ENCODE results near the gene CGB1.

CGB1 gene

GRCh38 chr19:48993175-48994034, 43.3 kb downstream of the CGB1 start, which contains the start of the genes GYS1 and RUVBL2:
Gene GYS1 (minus strand): TSS chr19:48993309. CDS start chr19:48993112, 197 bp downstream.
Gene RUVBL2 (plus strand): TSS chr19:48993887. CDS start chr19:48993912, 25 bp downstream.
- TF ChIP-seq GLIS3 (CRISPR knock-in tag; IDR thresholded peaks at IDR 0.05) = no peak
- TF ChIP-seq ISL1 (CRISPR knock-in tag; IDR thresholded peaks at IDR 0.05) = no peak
- TF ChIP-seq PPARA (CRISPR knock-in tag; IDR thresholded peaks at IDR 0.05; ENCODE audit: borderline replicate concordance) = no peak
- TF ChIP-seq, protein P1, sequence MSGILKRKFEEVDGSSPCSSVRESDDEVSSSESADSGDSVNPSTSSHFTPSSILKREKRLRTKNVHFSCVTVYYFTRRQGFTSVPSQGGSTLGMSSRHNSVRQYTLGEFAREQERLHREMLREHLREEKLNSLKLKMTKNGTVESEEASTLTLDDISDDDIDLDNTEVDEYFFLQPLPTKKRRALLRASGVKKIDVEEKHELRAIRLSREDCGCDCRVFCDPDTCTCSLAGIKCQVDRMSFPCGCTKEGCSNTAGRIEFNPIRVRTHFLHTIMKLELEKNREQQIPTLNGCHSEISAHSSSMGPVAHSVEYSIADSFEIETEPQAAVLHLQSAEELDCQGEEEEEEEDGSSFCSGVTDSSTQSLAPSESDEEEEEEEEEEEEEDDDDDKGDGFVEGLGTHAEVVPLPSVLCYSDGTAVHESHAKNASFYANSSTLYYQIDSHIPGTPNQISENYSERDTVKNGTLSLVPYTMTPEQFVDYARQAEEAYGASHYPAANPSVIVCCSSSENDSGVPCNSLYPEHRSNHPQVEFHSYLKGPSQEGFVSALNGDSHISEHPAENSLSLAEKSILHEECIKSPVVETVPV (CRISPR knock-in tag; IDR thresholded peaks at IDR 0.05) = no peak
- TF ChIP-seq, protein P2, sequence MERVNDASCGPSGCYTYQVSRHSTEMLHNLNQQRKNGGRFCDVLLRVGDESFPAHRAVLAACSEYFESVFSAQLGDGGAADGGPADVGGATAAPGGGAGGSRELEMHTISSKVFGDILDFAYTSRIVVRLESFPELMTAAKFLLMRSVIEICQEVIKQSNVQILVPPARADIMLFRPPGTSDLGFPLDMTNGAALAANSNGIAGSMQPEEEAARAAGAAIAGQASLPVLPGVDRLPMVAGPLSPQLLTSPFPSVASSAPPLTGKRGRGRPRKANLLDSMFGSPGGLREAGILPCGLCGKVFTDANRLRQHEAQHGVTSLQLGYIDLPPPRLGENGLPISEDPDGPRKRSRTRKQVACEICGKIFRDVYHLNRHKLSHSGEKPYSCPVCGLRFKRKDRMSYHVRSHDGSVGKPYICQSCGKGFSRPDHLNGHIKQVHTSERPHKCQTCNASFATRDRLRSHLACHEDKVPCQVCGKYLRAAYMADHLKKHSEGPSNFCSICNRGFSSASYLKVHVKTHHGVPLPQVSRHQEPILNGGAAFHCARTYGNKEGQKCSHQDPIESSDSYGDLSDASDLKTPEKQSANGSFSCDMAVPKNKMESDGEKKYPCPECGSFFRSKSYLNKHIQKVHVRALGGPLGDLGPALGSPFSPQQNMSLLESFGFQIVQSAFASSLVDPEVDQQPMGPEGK (CRISPR knock-in tag; IDR thresholded peaks at IDR 0.05; ENCODE audit: borderline replicate concordance) = no peak
- TF ChIP-seq, protein P3, sequence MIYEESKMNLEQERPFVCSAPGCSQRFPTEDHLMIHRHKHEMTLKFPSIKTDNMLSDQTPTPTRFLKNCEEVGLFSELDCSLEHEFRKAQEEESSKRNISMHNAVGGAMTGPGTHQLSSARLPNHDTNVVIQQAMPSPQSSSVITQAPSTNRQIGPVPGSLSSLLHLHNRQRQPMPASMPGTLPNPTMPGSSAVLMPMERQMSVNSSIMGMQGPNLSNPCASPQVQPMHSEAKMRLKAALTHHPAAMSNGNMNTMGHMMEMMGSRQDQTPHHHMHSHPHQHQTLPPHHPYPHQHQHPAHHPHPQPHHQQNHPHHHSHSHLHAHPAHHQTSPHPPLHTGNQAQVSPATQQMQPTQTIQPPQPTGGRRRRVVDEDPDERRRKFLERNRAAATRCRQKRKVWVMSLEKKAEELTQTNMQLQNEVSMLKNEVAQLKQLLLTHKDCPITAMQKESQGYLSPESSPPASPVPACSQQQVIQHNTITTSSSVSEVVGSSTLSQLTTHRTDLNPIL (CRISPR knock-in tag; IDR thresholded peaks at IDR 0.05; ENCODE audit: low read depth) = no peak
- no peak for TF ChIP-seq TOX (CRISPR knock-in tag; IDR thresholded peaks at IDR 0.05; ENCODE audit: borderline replicate concordance)
- TF ChIP-seq RARB (CRISPR knock-in tag; IDR thresholded peaks at IDR 0.05) = no peak
- no peak for TF ChIP-seq ZNF565 (CRISPR knock-in tag; conservative IDR thresholded peaks at IDR 0.05; ENCODE audit: low read depth)
- no peak for TF ChIP-seq OSR1 (CRISPR knock-in tag; IDR thresholded peaks at IDR 0.05)
- no peak for TF ChIP-seq CSDC2 (CRISPR knock-in tag; IDR thresholded peaks at IDR 0.05)
- no peak for TF ChIP-seq ZFP3 (CRISPR knock-in tag; IDR thresholded peaks at IDR 0.05)
- no peak for TF ChIP-seq SNAI2 (CRISPR knock-in tag; IDR thresholded peaks at IDR 0.05)
- no peak for TF ChIP-seq ZC3H10 (CRISPR knock-in tag; IDR thresholded peaks at IDR 0.05)
- TF ChIP-seq ESRRG (CRISPR knock-in tag; IDR thresholded peaks at IDR 0.05) = no peak
- ATAC-seq = peak; percentile 92

DNA sequence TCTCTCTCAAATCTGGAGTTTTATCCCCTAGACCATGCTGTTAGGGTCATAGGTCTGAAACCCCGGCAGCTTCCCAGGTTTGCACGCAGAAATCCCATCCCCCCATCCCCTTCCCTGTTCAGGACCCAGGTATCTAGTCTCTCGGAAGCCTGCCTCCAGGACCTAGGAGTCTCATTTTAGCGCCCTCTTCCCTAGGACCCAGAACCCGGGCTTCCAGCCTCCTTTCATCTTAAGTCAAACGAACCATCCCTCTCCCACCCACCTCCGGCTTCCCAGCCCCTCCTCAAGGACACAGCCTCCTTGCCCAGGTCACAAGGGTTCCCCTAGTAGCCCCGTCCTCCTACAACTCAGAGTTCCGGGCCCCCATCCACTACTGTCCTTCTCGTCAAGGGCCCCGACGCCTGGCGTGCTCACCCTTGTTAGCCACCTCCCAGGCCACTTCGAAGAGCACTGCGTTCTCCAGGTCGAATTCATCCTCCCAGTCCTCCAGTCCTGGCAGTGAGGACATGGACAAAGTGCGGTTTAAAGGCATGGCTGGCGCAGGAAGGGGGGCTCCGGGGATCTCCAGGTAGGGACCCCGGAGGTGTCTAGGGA, 44.0 kb downstream of the CGB1 start:
- ATAC-seq = peak; percentile 3
- TF ChIP-seq ZFP30 (CRISPR knock-in tag; IDR thresholded peaks at IDR 0.05) (no peak), GLIS3 (CRISPR knock-in tag; IDR thresholded peaks at IDR 0.05) (no peak), ZNF70 (CRISPR knock-in tag; IDR thresholded peaks at IDR 0.05) (no peak), PPARA (CRISPR knock-in tag; IDR thresholded peaks at IDR 0.05; ENCODE audit: borderline replicate concordance) (no peak), BACH2 (CRISPR knock-in tag; IDR thresholded peaks at IDR 0.05; ENCODE audit: borderline replicate concordance) (no peak), ISL1 (CRISPR knock-in tag; IDR thresholded peaks at IDR 0.05) (no peak), RARB (CRISPR knock-in tag; IDR thresholded peaks at IDR 0.05) (no peak), CSDC2 (CRISPR knock-in tag; IDR thresholded peaks at IDR 0.05) (no peak)
- TF ChIP-seq, protein P1 (CRISPR knock-in tag; IDR thresholded peaks at IDR 0.05) = no peak
- TF ChIP-seq, protein P3 (CRISPR knock-in tag; IDR thresholded peaks at IDR 0.05; ENCODE audit: low read depth) = no peak
- TF ChIP-seq, protein P4, sequence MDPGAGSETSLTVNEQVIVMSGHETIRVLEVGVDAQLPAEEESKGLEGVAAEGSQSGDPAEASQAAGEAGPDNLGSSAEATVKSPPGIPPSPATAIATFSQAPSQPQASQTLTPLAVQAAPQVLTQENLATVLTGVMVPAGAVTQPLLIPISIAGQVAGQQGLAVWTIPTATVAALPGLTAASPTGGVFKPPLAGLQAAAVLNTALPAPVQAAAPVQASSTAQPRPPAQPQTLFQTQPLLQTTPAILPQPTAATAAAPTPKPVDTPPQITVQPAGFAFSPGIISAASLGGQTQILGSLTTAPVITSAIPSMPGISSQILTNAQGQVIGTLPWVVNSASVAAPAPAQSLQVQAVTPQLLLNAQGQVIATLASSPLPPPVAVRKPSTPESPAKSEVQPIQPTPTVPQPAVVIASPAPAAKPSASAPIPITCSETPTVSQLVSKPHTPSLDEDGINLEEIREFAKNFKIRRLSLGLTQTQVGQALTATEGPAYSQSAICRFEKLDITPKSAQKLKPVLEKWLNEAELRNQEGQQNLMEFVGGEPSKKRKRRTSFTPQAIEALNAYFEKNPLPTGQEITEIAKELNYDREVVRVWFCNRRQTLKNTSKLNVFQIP (CRISPR knock-in tag; IDR thresholded peaks at IDR 0.05; ENCODE audit: borderline replicate concordance, low read depth) = no peak
